OCI-M2 (cell line): ENCODE data around the gene SLPI.

Experiments
- DNase-seq: peaks from one replicate; lab custom pipeline; 2025; ENCODE audit not compliant: unreplicated experiment; lab: John Stamatoyannopoulos, UW

SLPI gene

GRCh38 chr20:45275338-45275737 lies 21.0 kb upstream of the SLPI start:
- no peak for DNase-seq

- DNase-seq = no peak
Observed at GRCh38 chr20:45269754-45270270, 15.4 kb upstream of the SLPI start.

- DNase-seq = no peak
Observed at GRCh38 chr20:45269056-45269455, 14.7 kb upstream of the SLPI start.

- DNase-seq = no peak
Observed at GRCh38 chr20:45268531-45268930, 14.2 kb upstream of the SLPI start.

DNA sequence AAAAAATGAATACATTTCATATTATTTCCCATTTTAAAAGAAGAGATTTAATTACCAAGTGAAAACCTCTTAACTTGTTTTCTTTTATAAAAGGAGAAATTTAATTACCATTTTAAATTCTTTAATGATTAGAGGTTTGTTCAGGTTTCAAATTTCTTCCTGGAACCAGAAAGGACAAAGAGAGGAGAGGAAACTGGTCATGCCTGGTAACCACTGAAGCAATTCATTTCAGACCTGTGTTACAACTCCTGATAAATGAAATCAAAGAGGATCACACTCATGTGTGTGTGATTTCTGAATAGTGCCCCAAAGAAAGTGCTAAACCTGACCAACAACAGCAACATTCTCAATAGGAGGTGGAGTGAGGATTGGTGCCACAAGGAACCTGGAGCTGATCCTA lies 12.6 kb upstream of the SLPI start:
- no peak for DNase-seq

GRCh38 chr20:45263556-45264266 lies 9.3 kb upstream of the SLPI start:
- no peak for DNase-seq

GRCh38 chr20:45258664-45259063 lies 4.3 kb upstream of the SLPI start:
- no peak for DNase-seq

GRCh38 chr20:45258259-45258658 lies 3.9 kb upstream of the SLPI start:
- DNase-seq = no peak

- DNase-seq = no peak
Observed at GRCh38 chr20:45257711-45258110, 3.3 kb upstream of the SLPI start.

- DNase-seq = no peak
Observed at GRCh38 chr20:45257161-45257560, 2.8 kb upstream of the SLPI start.

- no peak for DNase-seq
Observed at GRCh38 chr20:45253261-45253660, 1.1 kb downstream of the SLPI start.

DNA sequence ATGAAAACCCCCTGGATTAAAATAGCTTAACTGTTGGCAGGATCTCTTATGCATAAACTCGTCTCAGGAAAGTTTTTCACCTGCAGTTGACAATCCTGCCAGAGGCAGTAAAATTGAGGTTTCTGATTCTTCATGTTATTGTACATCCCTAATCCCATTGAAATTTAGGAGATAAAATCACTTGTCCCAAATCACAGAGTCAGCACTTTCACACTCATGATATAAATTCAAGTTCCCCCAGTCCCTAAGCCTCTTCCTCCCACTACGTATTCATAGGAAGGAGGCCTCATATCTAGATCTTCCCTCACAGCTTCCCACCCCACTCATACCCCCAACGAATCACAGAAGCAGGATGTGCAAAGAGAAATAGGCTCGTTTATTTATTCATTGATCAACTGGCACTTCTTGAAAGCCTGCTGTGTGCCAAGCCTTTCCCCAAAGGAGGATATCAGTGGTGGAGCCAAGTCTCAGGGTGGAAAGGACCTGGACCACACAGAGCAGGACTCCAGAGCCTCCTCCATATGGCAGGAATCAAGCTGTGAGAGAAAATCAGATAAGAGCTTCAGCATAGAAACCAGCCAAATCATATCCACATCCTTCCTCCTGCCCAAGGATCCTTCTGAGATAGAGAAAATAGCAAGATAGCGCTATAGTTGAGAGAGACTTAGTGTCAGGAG lies 2.3 kb downstream of the SLPI start:
- DNase-seq = no peak

GRCh38 chr20:45248609-45249008 lies 5.8 kb downstream of the SLPI start:
- DNase-seq = no peak

DNA sequence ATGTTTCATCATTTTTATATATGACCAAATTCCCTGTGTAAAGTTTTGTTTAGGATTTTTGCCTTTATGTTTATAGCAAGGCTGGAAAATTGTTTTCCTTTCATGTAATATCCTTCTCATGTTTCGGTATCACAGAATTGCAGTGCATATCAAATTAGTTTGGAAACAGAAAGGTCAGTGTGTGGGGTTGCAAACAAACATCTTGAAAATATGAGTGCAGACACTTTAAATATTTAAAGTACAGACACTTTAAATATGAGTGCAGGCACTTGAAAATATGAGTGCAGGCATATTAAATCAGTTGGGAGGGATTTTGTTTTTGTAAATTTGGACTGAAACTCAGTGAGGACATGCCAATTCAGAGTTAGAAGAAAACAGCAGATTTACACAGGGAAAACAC lies 6.5 kb downstream of the SLPI start:
- DNase-seq = no peak

- DNase-seq = no peak
Observed at GRCh38 chr20:45246109-45246508, 8.3 kb downstream of the SLPI start.

DNA sequence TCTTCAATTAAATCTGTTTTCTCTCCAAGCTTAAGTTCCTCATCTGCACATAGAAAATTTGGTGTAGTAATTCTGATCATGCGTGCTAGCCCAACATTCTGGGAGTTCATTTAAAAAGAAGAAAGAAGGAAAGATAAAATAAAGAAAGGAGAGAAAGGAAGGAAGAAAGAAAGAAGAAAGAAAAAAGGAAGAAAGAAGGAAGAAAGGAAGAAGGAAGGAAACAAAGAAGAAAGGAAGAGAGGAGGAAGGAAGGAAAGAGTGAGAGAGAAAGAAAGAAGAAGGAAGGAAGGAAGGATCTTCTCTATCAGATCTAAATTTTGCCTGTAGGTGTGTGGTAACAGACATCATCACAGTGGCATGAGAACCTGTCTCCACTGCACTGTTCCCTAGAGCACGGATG lies 16.2 kb downstream of the SLPI start:
- no peak for DNase-seq

DNA sequence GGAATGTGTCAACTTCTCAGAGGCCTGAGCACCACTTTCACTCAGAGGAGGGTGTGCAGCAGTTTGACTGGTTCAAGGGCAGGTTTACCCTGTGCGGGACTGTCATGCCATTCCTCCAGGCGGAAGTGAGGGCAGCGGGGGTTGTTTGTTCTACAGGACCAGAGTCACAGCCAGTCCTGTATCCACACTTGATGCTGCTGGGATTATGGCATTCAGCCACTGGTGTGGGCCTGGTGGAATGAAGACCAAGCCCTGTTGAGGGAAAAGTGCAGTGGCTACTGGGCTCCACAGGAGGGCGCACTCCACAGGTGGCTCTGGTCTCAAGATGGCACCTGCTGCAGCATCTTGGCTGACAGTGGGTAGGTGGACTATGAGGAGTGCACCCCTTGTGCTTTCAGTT lies 18.4 kb downstream of the SLPI start:
- no peak for DNase-seq

DNA sequence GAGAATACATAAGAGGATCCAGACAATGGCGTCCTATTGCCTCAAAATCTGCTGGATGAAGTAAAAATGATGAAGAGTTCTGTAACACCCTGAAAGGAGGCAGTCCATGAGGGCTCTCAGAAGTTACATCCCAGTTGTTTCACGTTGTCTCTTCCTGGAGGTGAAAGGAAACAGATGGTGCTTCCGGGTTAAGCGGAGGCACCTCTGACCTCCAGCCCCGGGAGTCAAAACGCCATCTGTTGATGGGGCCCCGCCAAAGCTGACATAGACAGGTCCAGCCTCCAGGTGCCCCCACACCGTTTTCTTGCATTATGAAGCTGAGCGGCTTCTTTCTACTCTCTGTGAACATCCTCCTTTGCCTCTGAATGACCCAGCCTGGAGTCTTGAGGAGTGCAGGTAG lies 23.7 kb downstream of the SLPI start:
- DNase-seq = no peak

- DNase-seq = no peak
Observed at GRCh38 chr20:45229264-45230056, 24.9 kb downstream of the SLPI start.

GRCh38 chr20:45226287-45226686 lies 28.1 kb downstream of the SLPI start:
- DNase-seq = no peak

- DNase-seq = no peak
Observed at GRCh38 chr20:45223136-45223535, 31.2 kb downstream of the SLPI start.

GRCh38 chr20:45221076-45221475 lies 33.3 kb downstream of the SLPI start, which contains the start of gene SEMG2:
Gene SEMG2 (plus strand): TSS chr20:45221373. CDS start chr20:45221390, 17 bp downstream.
- DNase-seq = no peak
